ENCODE data around the gene FBXO44. TPM values are rescaled to one million over a fixed set of nuclear protein-coding genes. Genes with fewer than 3 reads are reported as not detected.

The FBXO44 gene
- total and polyA plus RNA-seq, 2 experiments from 2014 or later, result 22.0 to 30.8 TPM

DNA sequence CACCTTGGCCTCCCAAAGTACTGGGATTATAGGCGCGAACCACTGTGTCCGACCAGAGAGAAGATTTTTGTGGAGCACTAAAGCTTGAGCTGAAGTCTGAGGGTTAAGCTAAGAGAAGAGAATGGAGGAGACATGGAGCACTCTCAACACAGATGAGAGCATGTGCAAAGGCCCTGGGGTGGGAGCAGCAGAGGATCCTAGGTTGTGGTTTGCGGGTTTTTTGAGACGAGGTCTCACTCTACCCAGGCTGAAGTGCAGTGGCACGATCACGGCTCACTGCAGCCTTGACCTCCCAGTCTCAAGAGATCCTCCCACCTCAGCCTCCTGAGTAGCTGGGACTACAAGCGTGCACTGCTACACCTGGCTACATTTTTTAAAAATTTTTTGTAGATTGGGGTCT lies 31.0 kb upstream of the FBXO44 start:
- Mint-ChIP-seq H3K4me3 (no peak overlapping the region), H3K9me3 (no peaks in the 10 kb centered on the region), H3K27me3 (ENCODE audit: insufficient read depth, low read depth, poor library complexity) (peaks cover 8% of the 10 kb centered on the region), H3K27ac (no peak overlapping the region), H3K4me1 (peaks cover 3% of the 10 kb centered on the region; the same call in 2 of the 3 replicates), H3K36me3 (ENCODE audit: low read depth) (no peaks in the 10 kb centered on the region)
- Histone ChIP-seq H3K27me3 (ENCODE audit: insufficient read depth) (no peaks in the 10 kb centered on the region), H3K4me3 (no peak overlapping the region), H3F3A (replicated peaks; ENCODE audit: low read depth) (no peaks in the 10 kb centered on the region), H3K9me2 (ENCODE audit: insufficient read depth) (no peaks in the 10 kb centered on the region), H3K36me3 (ENCODE audit: insufficient read depth) (no peaks in the 10 kb centered on the region), H3K79me2 (replicated peaks; ENCODE audit: insufficient read depth) (no peaks in the 10 kb centered on the region), H3K27ac (ENCODE audit: low read depth) (no peak overlapping the region), H3K4me1 (ENCODE audit: insufficient read depth) (no peaks in the 10 kb centered on the region), H4K20me1 (replicated peaks; ENCODE audit: insufficient read depth) (no peaks in the 10 kb centered on the region), H3K4me2 (no peak overlapping the region), H2AFZ (no peak overlapping the region)
- DNase-seq (ENCODE audit: low spot score), result no peak
- TF ChIP-seq EZH2 (IDR thresholded peaks at IDR 0.05; ENCODE audit: low read depth, unreplicated experiment), result no peak
- no peak for TF ChIP-seq STAT1 (IDR thresholded peaks at IDR 0.05; ENCODE audit: unreplicated experiment)
- TF ChIP-seq ZNF114 (CRISPR knock-in tag; IDR thresholded peaks at IDR 0.05), result no peak
- no peak for TF ChIP-seq CREB1 (CRISPR knock-in tag; IDR thresholded peaks at IDR 0.05; ENCODE audit: low read depth)
- no peak for TF ChIP-seq EZH2phosphoT487 (IDR thresholded peaks at IDR 0.05; ENCODE audit: unreplicated experiment)
- no peak for TF ChIP-seq NANOG (IDR thresholded peaks at IDR 0.05; ENCODE audit: borderline replicate concordance)
- TF ChIP-seq ZNF331 (CRISPR knock-in tag; IDR thresholded peaks at IDR 0.05; ENCODE audit: low read depth), result no peak
- TF ChIP-seq ZNF462 (CRISPR knock-in tag; IDR thresholded peaks at IDR 0.05), result no peak
- TF ChIP-seq REST (IDR thresholded peaks at IDR 0.05; ENCODE audit: unreplicated experiment), result no peak
- TF ChIP-seq ETS1 (IDR thresholded peaks at IDR 0.05), result no peak
- TF ChIP-seq CTCF (conservative IDR thresholded peaks at IDR 0.05; ENCODE audit: low read depth in 2 of 2), result no peak
- no peak for TF ChIP-seq POLR2AphosphoS5 (IDR thresholded peaks at IDR 0.05; ENCODE audit: low read depth)
- no peak for TF ChIP-seq JUNB (IDR thresholded peaks at IDR 0.05; ENCODE audit: unreplicated experiment)
- ATAC-seq, result no peak

Data from GM23338 (cell line).